ENCODE measurements around the gene UNC119B. TPM values are rescaled to one million over a fixed set of nuclear protein-coding genes. Genes with fewer than 3 reads are reported as not detected.
A peak's percentile ranks its signal among the peaks of the same experiment; 100 is the strongest.

Gene UNC119B
- total and polyA plus RNA-seq, 4 donors: 3.8 to 24.8 (median 11.8) TPM

DNA sequence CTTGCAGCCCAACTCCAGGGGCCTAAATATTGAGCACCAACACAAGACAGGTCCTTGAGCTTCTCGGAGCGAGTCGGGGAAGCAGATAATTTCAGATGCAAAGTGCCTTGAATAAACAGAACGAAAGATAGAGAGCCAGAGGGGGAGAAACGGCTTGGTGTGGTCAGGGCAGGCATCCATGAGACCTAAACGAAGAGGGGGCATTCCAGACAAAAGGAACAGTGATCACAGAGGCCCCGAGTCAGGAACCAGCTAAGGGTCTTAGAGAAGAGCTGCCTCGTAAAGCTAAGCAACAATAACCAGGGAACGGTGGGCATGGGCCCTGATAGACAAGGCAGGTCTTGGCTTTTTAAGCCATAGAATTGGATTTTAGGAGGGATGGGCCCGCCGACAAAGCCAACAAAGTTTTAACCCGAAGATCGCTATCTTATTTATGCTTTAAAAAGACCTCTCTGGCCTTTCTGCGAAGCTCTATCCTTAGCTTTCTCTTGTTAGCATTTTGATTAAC, 14.9 kb downstream of the UNC119B start:
- no peaks in the 10 kb centered on the region for H3K9me3 ChIP-seq (ENCODE audit: control insufficient read depth in 4 of 4, low read length in 3 of 4)
- peaks cover 1 to 21% (median 8%) of the 10 kb centered on the region in 4 donors for H3K36me3 ChIP-seq (ENCODE audit: control insufficient read depth in 4 of 4, insufficient read depth in 3 of 4, low read depth in 1 of 4, low read length in 3 of 4)
- DNase-seq (ENCODE audit: low spot score): no peak
- peak overlapping the region in 1 of 2 donors; percentile 61 for H3K9ac ChIP-seq (ENCODE audit: low read depth in 1 of 2, low read length in 2 of 2)
- peaks cover 11 to 58% (median 41%) of the 10 kb centered on the region in 4 donors for H3K4me1 ChIP-seq (ENCODE audit: control insufficient read depth in 4 of 4, insufficient read depth in 4 of 4, low read length in 3 of 4)
- peak overlapping the region in 2 of 3 donors; percentile 29 to 92 for H3K4me3 ChIP-seq (ENCODE audit: low read depth in 1 of 3, low read length in 3 of 3)
- TF ChIP-seq TAF1 (conservative IDR thresholded peaks at IDR 0.05) (no peak), FOXA2 (IDR thresholded peaks at IDR 0.05) (no peak), REST (IDR thresholded peaks at IDR 0.05) (no peak), NR2F2 (IDR thresholded peaks at IDR 0.05) (no peak), HNF4G (IDR thresholded peaks at IDR 0.05) (no peak), EGR1 (IDR thresholded peaks at IDR 0.05; ENCODE audit: low read depth in 2 of 2) (no peak), SP1 (IDR thresholded peaks at IDR 0.05) (no peak), HNF4A (conservative IDR thresholded peaks at IDR 0.05) (no peak)
- TF ChIP-seq, protein P1, sequence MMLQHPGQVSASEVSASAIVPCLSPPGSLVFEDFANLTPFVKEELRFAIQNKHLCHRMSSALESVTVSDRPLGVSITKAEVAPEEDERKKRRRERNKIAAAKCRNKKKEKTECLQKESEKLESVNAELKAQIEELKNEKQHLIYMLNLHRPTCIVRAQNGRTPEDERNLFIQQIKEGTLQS (IDR thresholded peaks at IDR 0.05): no peak
- peak overlapping the region; percentile 48 to 74 for H3K27ac ChIP-seq (ENCODE audit: low read depth in 1 of 2, low read length in 2 of 2)
- no peaks in the 10 kb centered on the region for H3K27me3 ChIP-seq (ENCODE audit: control insufficient read depth in 4 of 4, insufficient read depth in 4 of 4, low read length in 3 of 4)
- whole genome bisulfite sequencing: 42% methylated on average over 14 of the region's 14 CpGs

- TF ChIP-seq, protein P2, sequence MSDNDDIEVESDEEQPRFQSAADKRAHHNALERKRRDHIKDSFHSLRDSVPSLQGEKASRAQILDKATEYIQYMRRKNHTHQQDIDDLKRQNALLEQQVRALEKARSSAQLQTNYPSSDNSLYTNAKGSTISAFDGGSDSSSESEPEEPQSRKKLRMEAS (IDR thresholded peaks at IDR 0.05): no peak
- TF ChIP-seq GABPA (IDR thresholded peaks at IDR 0.05 in 1 of 2, conservative IDR thresholded peaks at IDR 0.05 in 1 of 2) (no peak), SP1 (IDR thresholded peaks at IDR 0.05) (peak; percentile 48), FOXA1 (IDR thresholded peaks at IDR 0.05) (no peak), FOXA2 (IDR thresholded peaks at IDR 0.05) (no peak), JUND (IDR thresholded peaks at IDR 0.05) (no peak), YY1 (IDR thresholded peaks at IDR 0.05) (no peak), REST (IDR thresholded peaks at IDR 0.05) (peak; percentile 35), TAF1 (conservative IDR thresholded peaks at IDR 0.05) (no peak), EGR1 (IDR thresholded peaks at IDR 0.05; ENCODE audit: low read depth in 2 of 2) (no peak), HNF4G (IDR thresholded peaks at IDR 0.05) (no peak), RAD21 (IDR thresholded peaks at IDR 0.05) (peak in 1 of 2 donors; percentile 25)
- TF ChIP-seq, protein P1 (IDR thresholded peaks at IDR 0.05): no peak
- DNase-seq (ENCODE audit: low spot score): peak; percentile 94
- WGBS: 4% methylated on average over 66 of the region's 66 CpGs
- Histone ChIP-seq H3K4me1 (ENCODE audit: control insufficient read depth in 4 of 4, insufficient read depth in 4 of 4, low read length in 3 of 4) (peaks cover 8 to 51% (median 35%) of the 10 kb centered on the region in 4 donors), H3K9me3 (ENCODE audit: control insufficient read depth in 4 of 4, low read length in 3 of 4) (no peaks in the 10 kb centered on the region), H3K9ac (ENCODE audit: low read depth in 1 of 2, low read length in 2 of 2) (peak within 1 kb of the TSS; percentile 57 to 61), H3K36me3 (ENCODE audit: control insufficient read depth in 4 of 4, insufficient read depth in 3 of 4, low read depth in 1 of 4, low read length in 3 of 4) (peaks cover 5 to 26% (median 12%) of the 10 kb centered on the region in 4 donors), H3K4me3 (ENCODE audit: low read depth in 1 of 3, low read length in 3 of 3) (peak within 1 kb of the TSS; percentile 81 to 92 (median 85)), H3K27ac (ENCODE audit: low read depth in 1 of 2, low read length in 2 of 2) (peak within 1 kb of the TSS; percentile 74 to 82), H3K27me3 (ENCODE audit: control insufficient read depth in 4 of 4, insufficient read depth in 4 of 4, low read length in 3 of 4) (no peaks in the 10 kb centered on the region)
Observed at GRCh38 chr12:120725659-120726509, 15.6 kb downstream of the UNC119B start, which contains the start of gene ACADS. ACADS (plus strand) TSS chr12:120725826; CDS start chr12:120725886, 60 bp downstream.

All from liver (tissue), 9 donors.